ENCODE measurements around the gene DMD.

The DMD gene

DNA sequence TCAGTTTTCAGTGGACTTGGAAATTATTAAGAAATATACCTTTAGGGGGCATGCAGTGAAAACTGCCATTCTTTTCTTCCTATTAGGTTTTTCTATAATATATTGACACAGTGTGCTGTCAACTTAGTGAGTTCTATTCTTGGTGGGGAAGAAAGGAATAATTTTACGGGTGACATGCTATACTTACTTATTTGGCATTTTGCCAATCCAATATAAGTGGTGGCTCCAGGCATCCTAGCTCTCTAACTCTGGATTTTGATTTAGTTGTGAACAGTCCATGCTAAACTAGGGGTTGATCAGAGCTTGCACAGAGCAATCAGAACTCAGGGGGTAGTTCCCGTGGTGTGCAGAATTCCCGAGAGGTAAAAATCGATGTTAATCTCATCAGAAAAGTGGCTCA is 1861.8 kb downstream of the DMD start:
- Histone ChIP-seq H3K27me3 (ENCODE audit: insufficient read depth, low read length) (no peaks in the 10 kb centered on the region), H3K4me3 (ENCODE audit: low read depth, low read length) (no peak overlapping the region), H3K79me2 (ENCODE audit: control insufficient read depth, insufficient read depth, low read length, unreplicated experiment) (no peaks in the 10 kb centered on the region), H2AFZ (ENCODE audit: low read length, unreplicated experiment) (no peak overlapping the region), H3K36me3 (ENCODE audit: insufficient read depth, low read length) (no peaks in the 10 kb centered on the region), H3K4me1 (ENCODE audit: control insufficient read depth, insufficient read depth, low read length, unreplicated experiment) (peaks cover 10% of the 10 kb centered on the region), H3K27ac (ENCODE audit: low read depth, low read length) (no peak overlapping the region)

- Histone ChIP-seq H3K27me3 (ENCODE audit: insufficient read depth, low read length) (no peaks in the 10 kb centered on the region), H3K4me3 (ENCODE audit: low read depth, low read length) (no peak overlapping the region), H3K4me1 (ENCODE audit: control insufficient read depth, insufficient read depth, low read length, unreplicated experiment) (peaks cover 16% of the 10 kb centered on the region), H3K79me2 (ENCODE audit: control insufficient read depth, insufficient read depth, low read length, unreplicated experiment) (no peaks in the 10 kb centered on the region), H3K27ac (ENCODE audit: low read depth, low read length) (no peak overlapping the region), H2AFZ (ENCODE audit: low read length, unreplicated experiment) (no peak overlapping the region), H3K36me3 (ENCODE audit: insufficient read depth, low read length) (no peaks in the 10 kb centered on the region)
Observed at GRCh38 chrX:31340587-31340986, 1870.8 kb downstream of the DMD start.

DNA sequence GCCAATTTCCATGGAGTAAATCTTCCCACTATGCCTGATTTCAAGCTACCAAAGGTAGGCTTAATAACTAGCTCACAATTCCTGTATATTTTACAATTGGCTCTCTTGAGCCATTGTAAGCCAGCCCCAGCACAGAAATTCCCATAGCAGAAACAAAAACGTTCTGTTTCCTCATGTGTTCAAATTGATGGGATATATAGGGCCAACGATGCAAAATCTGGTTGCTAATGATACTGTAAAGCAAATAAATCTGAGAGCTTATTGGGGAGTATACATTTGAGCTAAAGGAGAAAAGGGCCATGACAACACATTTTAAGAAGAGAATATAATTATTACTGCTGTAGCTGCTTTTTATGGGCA is 1872.4 kb downstream of the DMD start:
- Histone ChIP-seq H3K27me3 (ENCODE audit: insufficient read depth, low read length) (no peaks in the 10 kb centered on the region), H3K4me3 (ENCODE audit: low read depth, low read length) (no peak overlapping the region), H3K36me3 (ENCODE audit: insufficient read depth, low read length) (no peaks in the 10 kb centered on the region), H2AFZ (ENCODE audit: low read length, unreplicated experiment) (peak overlapping the region; percentile 7), H3K4me1 (ENCODE audit: control insufficient read depth, insufficient read depth, low read length, unreplicated experiment) (peaks cover 16% of the 10 kb centered on the region), H3K27ac (ENCODE audit: low read depth, low read length) (peak overlapping the region; percentile 72), H3K79me2 (ENCODE audit: control insufficient read depth, insufficient read depth, low read length, unreplicated experiment) (no peaks in the 10 kb centered on the region)

- Histone ChIP-seq H3K4me1 (ENCODE audit: control insufficient read depth, insufficient read depth, low read length, unreplicated experiment) (peaks cover 26% of the 10 kb centered on the region), H3K27me3 (ENCODE audit: insufficient read depth, low read length) (no peaks in the 10 kb centered on the region), H3K79me2 (ENCODE audit: control insufficient read depth, insufficient read depth, low read length, unreplicated experiment) (no peaks in the 10 kb centered on the region), H3K27ac (ENCODE audit: low read depth, low read length) (no peak overlapping the region), H3K4me3 (ENCODE audit: low read depth, low read length) (no peak overlapping the region), H2AFZ (ENCODE audit: low read length, unreplicated experiment) (peak overlapping the region; percentile 60), H3K36me3 (ENCODE audit: insufficient read depth, low read length) (no peaks in the 10 kb centered on the region)
Observed at GRCh38 chrX:31337332-31337731, 1874.0 kb downstream of the DMD start.

DNA sequence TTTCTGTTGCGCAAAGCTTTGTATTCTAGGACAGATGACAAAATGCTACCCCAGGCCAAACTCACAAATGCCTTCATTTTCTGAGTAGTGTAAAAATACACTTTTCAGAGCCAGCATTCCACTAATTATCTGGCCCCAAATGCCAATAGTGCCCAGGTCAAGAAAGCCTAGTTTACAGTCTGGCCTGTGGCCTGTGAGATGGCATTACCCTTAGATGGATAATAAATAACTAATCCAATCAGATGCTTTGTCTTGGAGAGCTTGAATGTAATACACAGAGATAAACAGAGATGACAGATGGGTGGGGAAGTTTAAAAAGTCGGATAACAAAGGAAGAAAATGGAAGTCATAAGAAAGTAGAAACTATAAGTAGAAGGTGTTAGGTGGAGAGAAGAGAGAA is 1874.9 kb downstream of the DMD start:
- Histone ChIP-seq H3K27ac (ENCODE audit: low read depth, low read length) (no peak overlapping the region), H3K79me2 (ENCODE audit: control insufficient read depth, insufficient read depth, low read length, unreplicated experiment) (no peaks in the 10 kb centered on the region), H3K4me3 (ENCODE audit: low read depth, low read length) (no peak overlapping the region), H2AFZ (ENCODE audit: low read length, unreplicated experiment) (no peak overlapping the region), H3K36me3 (ENCODE audit: insufficient read depth, low read length) (no peaks in the 10 kb centered on the region), H3K27me3 (ENCODE audit: insufficient read depth, low read length) (no peaks in the 10 kb centered on the region), H3K4me1 (ENCODE audit: control insufficient read depth, insufficient read depth, low read length, unreplicated experiment) (peaks cover 31% of the 10 kb centered on the region)

- Histone ChIP-seq H3K27me3 (ENCODE audit: insufficient read depth, low read length) (no peaks in the 10 kb centered on the region), H2AFZ (ENCODE audit: low read length, unreplicated experiment) (no peak overlapping the region), H3K4me3 (ENCODE audit: low read depth, low read length) (no peak overlapping the region)
Observed at GRCh38 chrX:31334997-31335396, 1876.4 kb downstream of the DMD start.

GRCh38 chrX:31333165-31333831 is 1878.1 kb downstream of the DMD start:
- no peaks in the 10 kb centered on the region for H3K79me2 ChIP-seq (ENCODE audit: control insufficient read depth, insufficient read depth, low read length, unreplicated experiment)
- peak overlapping the region; percentile 64 for H2AFZ ChIP-seq (ENCODE audit: low read length, unreplicated experiment)
- peaks cover 21% of the 10 kb centered on the region for H3K4me1 ChIP-seq (ENCODE audit: control insufficient read depth, insufficient read depth, low read length, unreplicated experiment)
- no peaks in the 10 kb centered on the region for H3K36me3 ChIP-seq (ENCODE audit: insufficient read depth, low read length)
- H3K27me3 ChIP-seq (ENCODE audit: insufficient read depth, low read length) = no peaks in the 10 kb centered on the region
- H3K4me3 ChIP-seq (ENCODE audit: low read depth, low read length) = no peak overlapping the region
- H3K27ac ChIP-seq (ENCODE audit: low read depth, low read length) = peak overlapping the region; percentile 79

More at GRCh38 chrX:31334997-31335396, 1876.4 kb downstream of the DMD start:
- Histone ChIP-seq H3K4me1 (ENCODE audit: control insufficient read depth, insufficient read depth, low read length, unreplicated experiment) (peaks cover 31% of the 10 kb centered on the region), H3K79me2 (ENCODE audit: control insufficient read depth, insufficient read depth, low read length, unreplicated experiment) (no peaks in the 10 kb centered on the region), H3K27ac (ENCODE audit: low read depth, low read length) (no peak overlapping the region), H3K36me3 (ENCODE audit: insufficient read depth, low read length) (no peaks in the 10 kb centered on the region)

DNA sequence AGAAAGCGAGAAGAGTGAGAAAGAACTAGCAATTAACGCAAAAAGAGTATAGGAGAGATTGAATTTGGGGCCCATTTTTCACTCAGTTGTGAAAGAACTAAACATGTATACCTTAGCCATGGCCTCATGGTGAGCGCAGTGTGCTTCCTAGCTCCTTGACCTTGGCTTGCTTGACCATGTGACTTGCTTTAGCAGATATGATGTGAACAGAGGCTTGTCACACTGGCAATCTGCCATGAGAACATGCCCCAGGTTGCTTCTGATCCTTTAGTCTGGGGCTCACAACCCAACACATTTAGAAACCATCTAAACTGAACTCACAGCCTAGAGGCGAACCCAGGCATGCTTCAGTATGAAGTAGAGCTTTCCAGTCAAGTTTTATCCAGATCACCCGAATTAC is 1879.4 kb downstream of the DMD start:
- no peak overlapping the region for H3K27ac ChIP-seq (ENCODE audit: low read depth, low read length)
- peaks cover 15% of the 10 kb centered on the region for H3K4me1 ChIP-seq (ENCODE audit: control insufficient read depth, insufficient read depth, low read length, unreplicated experiment)
- H3K79me2 ChIP-seq (ENCODE audit: control insufficient read depth, insufficient read depth, low read length, unreplicated experiment) = no peaks in the 10 kb centered on the region
- no peaks in the 10 kb centered on the region for H3K36me3 ChIP-seq (ENCODE audit: insufficient read depth, low read length)
- H2AFZ ChIP-seq (ENCODE audit: low read length, unreplicated experiment) = peak overlapping the region; percentile 4
- no peaks in the 10 kb centered on the region for H3K27me3 ChIP-seq (ENCODE audit: insufficient read depth, low read length)
- no peak overlapping the region for H3K4me3 ChIP-seq (ENCODE audit: low read depth, low read length)

DNA sequence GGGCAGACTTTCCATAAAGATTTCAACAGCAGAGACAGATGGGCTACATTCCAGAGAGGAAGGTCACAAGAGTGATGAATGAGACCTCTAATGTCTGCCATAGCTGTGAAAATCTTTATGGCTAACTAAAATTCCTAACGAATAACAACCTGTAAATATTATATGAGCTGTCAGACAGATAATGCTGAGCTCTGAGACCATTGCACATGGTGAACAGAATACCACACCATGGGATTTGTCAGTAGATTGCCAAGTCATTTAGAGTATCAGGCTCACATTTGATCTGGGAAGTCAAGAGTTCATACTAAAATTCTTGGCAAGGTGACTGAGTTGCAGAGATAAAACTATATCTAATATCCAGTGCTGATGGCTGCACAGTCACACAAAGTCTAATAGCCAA is 1880.3 kb downstream of the DMD start:
- Histone ChIP-seq H3K4me1 (ENCODE audit: control insufficient read depth, insufficient read depth, low read length, unreplicated experiment) (peaks cover 15% of the 10 kb centered on the region), H3K27me3 (ENCODE audit: insufficient read depth, low read length) (no peaks in the 10 kb centered on the region), H3K36me3 (ENCODE audit: insufficient read depth, low read length) (no peaks in the 10 kb centered on the region), H3K79me2 (ENCODE audit: control insufficient read depth, insufficient read depth, low read length, unreplicated experiment) (no peaks in the 10 kb centered on the region), H2AFZ (ENCODE audit: low read length, unreplicated experiment) (no peak overlapping the region), H3K4me3 (ENCODE audit: low read depth, low read length) (no peak overlapping the region), H3K27ac (ENCODE audit: low read depth, low read length) (no peak overlapping the region)

- Histone ChIP-seq H3K4me3 (ENCODE audit: low read depth, low read length) (no peak overlapping the region), H3K36me3 (ENCODE audit: insufficient read depth, low read length) (no peaks in the 10 kb centered on the region), H3K4me1 (ENCODE audit: control insufficient read depth, insufficient read depth, low read length, unreplicated experiment) (peaks cover 15% of the 10 kb centered on the region), H3K27ac (ENCODE audit: low read depth, low read length) (no peak overlapping the region), H3K27me3 (ENCODE audit: insufficient read depth, low read length) (no peaks in the 10 kb centered on the region), H2AFZ (ENCODE audit: low read length, unreplicated experiment) (no peak overlapping the region), H3K79me2 (ENCODE audit: control insufficient read depth, insufficient read depth, low read length, unreplicated experiment) (no peaks in the 10 kb centered on the region)
Observed at GRCh38 chrX:31329298-31329697, 1882.1 kb downstream of the DMD start.

DNA sequence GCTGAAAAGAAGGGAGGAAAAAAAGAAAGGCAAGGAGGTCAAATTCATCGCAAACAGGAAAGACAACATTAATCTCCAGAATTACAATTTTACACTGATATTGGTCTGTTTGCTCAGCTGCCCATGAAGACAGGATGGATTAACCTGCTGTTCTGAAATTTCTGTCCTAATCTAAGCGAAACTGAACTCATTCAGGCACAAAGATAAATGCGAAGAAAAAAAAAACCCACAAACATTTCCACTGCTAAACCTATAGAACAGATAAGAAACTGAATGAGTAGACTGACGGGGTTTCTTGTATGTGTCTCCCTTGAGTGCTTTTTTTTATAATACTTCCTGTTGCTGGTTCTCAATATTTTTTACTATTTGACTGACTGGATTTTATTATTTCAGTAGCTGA is 1887.7 kb downstream of the DMD start:
- no peak overlapping the region for H2AFZ ChIP-seq (ENCODE audit: low read length, unreplicated experiment)
- H3K4me3 ChIP-seq (ENCODE audit: low read depth, low read length) = no peak overlapping the region
- H3K79me2 ChIP-seq (ENCODE audit: control insufficient read depth, insufficient read depth, low read length, unreplicated experiment) = no peaks in the 10 kb centered on the region
- H3K27ac ChIP-seq (ENCODE audit: low read depth, low read length) = no peak overlapping the region
- no peaks in the 10 kb centered on the region for H3K27me3 ChIP-seq (ENCODE audit: insufficient read depth, low read length)
- H3K4me1 ChIP-seq (ENCODE audit: control insufficient read depth, insufficient read depth, low read length, unreplicated experiment) = no peaks in the 10 kb centered on the region
- no peaks in the 10 kb centered on the region for H3K36me3 ChIP-seq (ENCODE audit: insufficient read depth, low read length)
